HG03521 (cell line): ENCODE measurements around the gene MTUS2.
A peak's percentile ranks its signal among the peaks of the same experiment; 100 is the strongest.

ENCODE experiments used
- ATAC-seq: cut with Tn5 transposase; IDR thresholded peaks from one replicate; pipeline ENCODE4 v1.9.1; 2021; ENCODE audit warnings: mild to moderate bottlenecking, moderate library complexity; ENCODE audit not compliant: unreplicated experiment

MTUS2 gene

GRCh38 chr13:29021717-29022116, 201.6 kb downstream of the MTUS2 start:
- no peak for ATAC-seq

- no peak for ATAC-seq
These were observed 202.3 kb downstream of the MTUS2 start for GRCh38 chr13:29022410-29022809.

GRCh38 chr13:29022968-29023367, 202.8 kb downstream of the MTUS2 start:
- ATAC-seq: no peak

GRCh38 chr13:29024783-29025182, 204.6 kb downstream of the MTUS2 start:
- ATAC-seq: no peak

- no peak for ATAC-seq
These were observed 208.7 kb downstream of the MTUS2 start for GRCh38 chr13:29028868-29029267.

- ATAC-seq: no peak
These were observed 218.6 kb downstream of the MTUS2 start for GRCh38 chr13:29038700-29039099.

GRCh38 chr13:29039212-29039611, 219.1 kb downstream of the MTUS2 start:
- ATAC-seq: no peak

- no peak for ATAC-seq
These were observed 226.4 kb downstream of the MTUS2 start for GRCh38 chr13:29046588-29046987.

GRCh38 chr13:29049524-29049923, 229.4 kb downstream of the MTUS2 start:
- no peak for ATAC-seq

GRCh38 chr13:29050719-29051118, 230.6 kb downstream of the MTUS2 start:
- ATAC-seq: no peak

GRCh38 chr13:29059800-29060199, 239.7 kb downstream of the MTUS2 start:
- no peak for ATAC-seq

- no peak for ATAC-seq
These were observed 245.0 kb downstream of the MTUS2 start for GRCh38 chr13:29065142-29065541.

GRCh38 chr13:29067306-29067945, 247.3 kb downstream of the MTUS2 start:
- no peak for ATAC-seq

- no peak for ATAC-seq
These were observed 253.6 kb downstream of the MTUS2 start for GRCh38 chr13:29073755-29074154.

- no peak for ATAC-seq
These were observed 257.1 kb downstream of the MTUS2 start for GRCh38 chr13:29077051-29077813.

- peak; percentile 93 for ATAC-seq
These were observed 260.9 kb downstream of the MTUS2 start for GRCh38 chr13:29081036-29081435.

- ATAC-seq: no peak
These were observed 261.7 kb downstream of the MTUS2 start for GRCh38 chr13:29081697-29082440.

- no peak for ATAC-seq
These were observed 279.8 kb downstream of the MTUS2 start for GRCh38 chr13:29099781-29100406.

- ATAC-seq: no peak
These were observed 280.6 kb downstream of the MTUS2 start for GRCh38 chr13:29100758-29101157.

- ATAC-seq: no peak
These were observed 281.3 kb downstream of the MTUS2 start for GRCh38 chr13:29101409-29101808.

GRCh38 chr13:29101905-29102304, 281.8 kb downstream of the MTUS2 start:
- ATAC-seq: no peak
